Gastroesophageal sphincter (tissue), 3 donors: ENCODE results near the gene PCK2.

Experiments used
- EP300 ChIP-seq: sonication (generic); formaldehyde crosslinking; IDR thresholded peaks from one replicate; pipeline ENCODE4 v1.6.1; 2017; ENCODE audit warnings: antibody characterized with exemption, mild to moderate bottlenecking
- POLR2A ChIP-seq, 2 donors: fragments of 450-650 bp; IDR thresholded peaks; one replicate each; pipeline ENCODE4 v1.6.1; 2017; ENCODE audit warnings: antibody characterized with exemption in 2 of 2, mild to moderate bottlenecking in 2 of 2, moderate library complexity in 1 of 2
- TF ChIP-seq, protein P1 (sequence below), 4 experiments: fragments of 200-600 bp in 2 of 4; fragments of 450-650 bp in 2 of 4; sonication (generic) in 1 of 4; IDR thresholded peaks; one replicate each; pipeline ENCODE4 v1.5.1; 2017 to 2019; ENCODE audit warnings: antibody characterized with exemption in 4 of 4, mild to moderate bottlenecking in 2 of 4, moderate library complexity in 2 of 4

DNA sequence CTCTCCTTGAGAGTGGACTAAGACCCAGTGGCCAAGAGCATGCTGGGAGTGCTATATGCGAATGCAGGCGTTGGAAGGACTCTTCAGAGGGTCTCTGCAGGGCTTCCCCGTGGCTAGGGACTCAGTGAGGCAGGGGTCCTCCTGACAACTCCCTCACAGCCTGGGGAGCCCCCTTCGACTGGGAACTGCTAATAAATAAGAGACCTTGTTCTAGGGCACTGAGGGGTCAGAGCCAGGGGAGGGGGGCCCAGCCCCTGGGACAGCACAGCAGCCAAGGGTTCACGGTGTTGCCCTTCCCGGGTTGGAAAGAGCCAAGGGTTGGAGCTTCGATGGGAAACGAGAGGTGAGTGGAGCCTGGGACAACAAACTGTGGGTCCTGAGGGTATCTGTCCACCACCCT is 28.7 kb upstream of the PCK2 start:
- TF ChIP-seq, protein P1, sequence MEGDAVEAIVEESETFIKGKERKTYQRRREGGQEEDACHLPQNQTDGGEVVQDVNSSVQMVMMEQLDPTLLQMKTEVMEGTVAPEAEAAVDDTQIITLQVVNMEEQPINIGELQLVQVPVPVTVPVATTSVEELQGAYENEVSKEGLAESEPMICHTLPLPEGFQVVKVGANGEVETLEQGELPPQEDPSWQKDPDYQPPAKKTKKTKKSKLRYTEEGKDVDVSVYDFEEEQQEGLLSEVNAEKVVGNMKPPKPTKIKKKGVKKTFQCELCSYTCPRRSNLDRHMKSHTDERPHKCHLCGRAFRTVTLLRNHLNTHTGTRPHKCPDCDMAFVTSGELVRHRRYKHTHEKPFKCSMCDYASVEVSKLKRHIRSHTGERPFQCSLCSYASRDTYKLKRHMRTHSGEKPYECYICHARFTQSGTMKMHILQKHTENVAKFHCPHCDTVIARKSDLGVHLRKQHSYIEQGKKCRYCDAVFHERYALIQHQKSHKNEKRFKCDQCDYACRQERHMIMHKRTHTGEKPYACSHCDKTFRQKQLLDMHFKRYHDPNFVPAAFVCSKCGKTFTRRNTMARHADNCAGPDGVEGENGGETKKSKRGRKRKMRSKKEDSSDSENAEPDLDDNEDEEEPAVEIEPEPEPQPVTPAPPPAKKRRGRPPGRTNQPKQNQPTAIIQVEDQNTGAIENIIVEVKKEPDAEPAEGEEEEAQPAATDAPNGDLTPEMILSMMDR (IDR thresholded peaks at IDR 0.05) = no peak
- TF ChIP-seq EP300 (no peak), POLR2A (IDR thresholded peaks at IDR 0.05) (no peak)
